ENCODE results near the gene ACACA. TPM values are rescaled to one million over a fixed set of nuclear protein-coding genes. Genes with fewer than 3 reads are reported as not detected.

ACACA gene
- total RNA-seq, 4 donors from 2014 or later = 47.9 to 56.2 (median 51.4) TPM

DNA sequence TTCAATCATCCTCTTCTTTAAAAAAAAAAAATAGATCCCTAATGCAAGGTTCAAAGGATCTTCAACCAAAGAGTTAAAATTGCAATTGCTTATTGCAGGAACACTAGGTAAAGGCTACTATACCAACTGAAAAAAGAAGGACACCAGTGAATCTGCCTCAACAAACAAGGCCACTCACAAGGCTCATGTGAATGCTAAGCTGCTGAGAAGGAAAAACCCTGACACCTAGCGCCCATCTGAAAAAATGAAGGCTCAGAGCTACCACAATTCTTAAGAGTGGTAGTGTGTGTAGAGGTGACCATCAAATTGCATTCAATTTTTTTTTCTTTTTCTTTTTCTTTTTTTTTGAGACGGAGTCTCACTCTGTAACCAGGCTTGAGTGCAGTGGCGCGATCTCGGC lies 232.4 kb downstream of the ACACA start:
- H3K27me3 ChIP-seq = no peaks in the 10 kb centered on the region
- TF ChIP-seq, protein P1, sequence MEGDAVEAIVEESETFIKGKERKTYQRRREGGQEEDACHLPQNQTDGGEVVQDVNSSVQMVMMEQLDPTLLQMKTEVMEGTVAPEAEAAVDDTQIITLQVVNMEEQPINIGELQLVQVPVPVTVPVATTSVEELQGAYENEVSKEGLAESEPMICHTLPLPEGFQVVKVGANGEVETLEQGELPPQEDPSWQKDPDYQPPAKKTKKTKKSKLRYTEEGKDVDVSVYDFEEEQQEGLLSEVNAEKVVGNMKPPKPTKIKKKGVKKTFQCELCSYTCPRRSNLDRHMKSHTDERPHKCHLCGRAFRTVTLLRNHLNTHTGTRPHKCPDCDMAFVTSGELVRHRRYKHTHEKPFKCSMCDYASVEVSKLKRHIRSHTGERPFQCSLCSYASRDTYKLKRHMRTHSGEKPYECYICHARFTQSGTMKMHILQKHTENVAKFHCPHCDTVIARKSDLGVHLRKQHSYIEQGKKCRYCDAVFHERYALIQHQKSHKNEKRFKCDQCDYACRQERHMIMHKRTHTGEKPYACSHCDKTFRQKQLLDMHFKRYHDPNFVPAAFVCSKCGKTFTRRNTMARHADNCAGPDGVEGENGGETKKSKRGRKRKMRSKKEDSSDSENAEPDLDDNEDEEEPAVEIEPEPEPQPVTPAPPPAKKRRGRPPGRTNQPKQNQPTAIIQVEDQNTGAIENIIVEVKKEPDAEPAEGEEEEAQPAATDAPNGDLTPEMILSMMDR (IDR thresholded peaks at IDR 0.05) = no peak
- TF ChIP-seq EP300 (IDR thresholded peaks at IDR 0.05) (no peak), POLR2AphosphoS5 (IDR thresholded peaks at IDR 0.05) (no peak), POLR2A (IDR thresholded peaks at IDR 0.05) (no peak)
- no peak overlapping the region for H3K4me3 ChIP-seq
- peaks cover 9% of the 10 kb centered on the region for H3K4me1 ChIP-seq
- H3K36me3 ChIP-seq = peaks cover 22% of the 10 kb centered on the region
- H3K27ac ChIP-seq = no peak overlapping the region
- no peaks in the 10 kb centered on the region for H3K9me3 ChIP-seq
- 84% methylated on average over 5 of the region's 5 CpGs for WGBS
- DNase-seq (ENCODE audit: low spot score in 2 of 2) = no peak

DNA sequence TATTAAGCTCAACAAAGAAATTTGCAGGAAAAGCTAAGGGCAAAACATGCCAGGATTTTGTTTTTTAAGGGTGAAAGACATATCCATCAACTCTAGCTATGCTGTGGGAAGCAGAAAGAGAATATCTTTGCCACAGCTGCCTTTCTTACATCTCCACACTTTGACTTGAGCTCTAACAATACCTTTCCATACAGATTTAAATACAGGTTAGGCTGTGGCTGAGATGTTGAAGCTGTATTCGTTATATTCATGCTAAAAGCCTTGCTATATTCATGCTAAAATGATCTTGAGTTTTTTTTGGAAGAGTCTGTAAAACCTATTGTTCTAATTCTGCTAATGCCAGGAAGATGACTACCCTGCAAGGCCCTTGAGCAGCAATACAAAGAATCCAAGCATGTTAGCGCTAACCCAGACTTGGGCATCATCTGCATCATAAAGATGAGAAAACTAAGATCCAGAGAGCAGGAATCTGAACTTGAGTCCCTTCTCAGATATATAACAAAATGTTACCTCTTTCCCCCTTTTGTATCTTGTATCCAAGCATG lies 235.7 kb downstream of the ACACA start:
- no peaks in the 10 kb centered on the region for H3K27me3 ChIP-seq
- TF ChIP-seq POLR2A (IDR thresholded peaks at IDR 0.05) (no peak), EP300 (IDR thresholded peaks at IDR 0.05) (no peak), POLR2AphosphoS5 (IDR thresholded peaks at IDR 0.05) (no peak)
- TF ChIP-seq, protein P1 (IDR thresholded peaks at IDR 0.05) = no peak
- DNase-seq (ENCODE audit: low spot score in 2 of 2) = no peak
- WGBS = 88% methylated on average over 2 of the region's 2 CpGs
- H3K36me3 ChIP-seq = peaks cover 3% of the 10 kb centered on the region
- no peaks in the 10 kb centered on the region for H3K9me3 ChIP-seq
- no peak overlapping the region for H3K27ac ChIP-seq
- no peak overlapping the region for H3K4me3 ChIP-seq
- H3K4me1 ChIP-seq = no peaks in the 10 kb centered on the region

DNA sequence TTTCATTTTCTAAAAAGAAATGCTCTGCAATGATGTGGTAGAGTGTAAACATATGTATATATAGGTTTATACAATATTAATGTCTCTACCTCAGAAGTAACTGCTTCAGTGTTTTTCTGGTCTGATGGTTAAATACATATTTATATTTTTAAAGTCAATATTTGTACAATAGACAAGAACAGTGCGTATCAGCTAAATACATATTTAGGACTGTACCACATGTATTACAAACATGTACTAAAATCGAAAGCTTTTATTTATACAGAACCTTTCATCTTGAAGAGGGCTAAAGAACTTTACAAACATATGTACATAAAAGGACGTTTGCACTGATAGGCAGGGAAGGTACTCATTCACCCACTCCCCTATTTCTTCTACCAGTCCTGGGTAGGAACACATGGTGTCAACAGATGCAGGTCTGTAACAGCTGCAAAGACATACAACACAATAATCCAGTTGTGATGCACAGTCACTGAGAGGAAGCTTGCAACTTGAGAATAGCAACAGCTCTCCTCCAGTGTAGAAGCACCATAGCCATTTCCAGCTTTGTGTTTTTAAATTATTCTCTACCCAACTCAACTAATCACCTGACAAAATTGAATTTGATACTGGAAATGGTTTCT lies 237.8 kb downstream of the ACACA start:
- TF ChIP-seq, protein P1 (IDR thresholded peaks at IDR 0.05) = no peak
- no peak for TF ChIP-seq EP300 (IDR thresholded peaks at IDR 0.05)
- no peak for TF ChIP-seq POLR2AphosphoS5 (IDR thresholded peaks at IDR 0.05)
- TF ChIP-seq POLR2A (IDR thresholded peaks at IDR 0.05) = no peak
- no peak overlapping the region for H3K27ac ChIP-seq
- H3K4me1 ChIP-seq = no peaks in the 10 kb centered on the region
- H3K36me3 ChIP-seq = no peaks in the 10 kb centered on the region
- DNase-seq (ENCODE audit: low spot score in 2 of 2) = no peak
- H3K4me3 ChIP-seq = no peak overlapping the region
- no peaks in the 10 kb centered on the region for H3K27me3 ChIP-seq
- 53% methylated on average over 3 of the region's 3 CpGs for WGBS
- no peaks in the 10 kb centered on the region for H3K9me3 ChIP-seq

DNA sequence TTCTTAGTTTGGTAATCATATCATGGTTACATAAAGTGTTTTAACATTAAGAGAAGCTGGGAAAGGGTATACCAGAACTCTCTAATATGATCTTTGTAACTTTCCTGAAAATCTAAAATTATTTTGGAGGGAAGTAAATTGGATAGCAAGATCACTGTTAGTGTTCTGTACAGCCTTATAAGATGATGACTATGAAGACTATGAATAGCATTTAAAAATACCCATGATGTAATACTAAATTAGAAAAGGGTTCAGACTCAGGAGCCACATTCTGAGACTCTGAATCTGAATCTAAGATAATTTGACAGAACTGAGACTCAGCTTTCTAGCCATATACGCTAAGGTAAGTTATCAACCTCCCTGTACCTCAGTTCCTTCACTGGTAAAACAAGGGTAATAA lies 238.9 kb downstream of the ACACA start:
- 97% methylated on average over 1 of the region's 1 CpG for WGBS

DNA sequence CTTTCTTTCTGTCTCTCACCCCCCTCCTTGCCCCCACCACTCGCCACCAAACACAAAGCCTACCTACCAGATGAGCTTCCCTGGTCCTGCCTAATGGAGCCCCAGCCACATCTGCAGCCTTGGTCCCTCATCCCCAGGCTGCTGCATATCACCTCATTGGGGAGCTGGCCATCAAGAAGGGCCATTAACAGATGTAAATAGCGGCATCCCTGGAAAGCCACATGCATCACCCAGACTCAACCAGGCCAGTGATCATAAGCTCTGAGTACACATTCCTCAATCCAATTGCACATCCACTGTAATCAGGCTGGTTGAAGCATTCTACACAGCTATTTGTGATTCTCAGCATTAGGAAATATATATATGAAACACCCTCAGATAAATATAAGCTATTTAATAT lies 242.6 kb downstream of the ACACA start:
- no peak overlapping the region for H3K27ac ChIP-seq
- TF ChIP-seq POLR2A (IDR thresholded peaks at IDR 0.05) = no peak
- peaks cover 10% of the 10 kb centered on the region for H3K4me1 ChIP-seq
- no peaks in the 10 kb centered on the region for H3K27me3 ChIP-seq
- no peak for DNase-seq (ENCODE audit: low spot score in 2 of 2)
- peaks cover 16% of the 10 kb centered on the region for H3K36me3 ChIP-seq
- WGBS = 100% methylated on average over 2 of the region's 2 CpGs
- H3K9me3 ChIP-seq = no peaks in the 10 kb centered on the region
- H3K4me3 ChIP-seq = no peak overlapping the region

More for the DNA sequence above, 238.9 kb downstream of the ACACA start:
- Histone ChIP-seq H3K4me3 (no peak overlapping the region), H3K27me3 (no peaks in the 10 kb centered on the region), H3K36me3 (no peaks in the 10 kb centered on the region), H3K4me1 (no peaks in the 10 kb centered on the region), H3K27ac (no peak overlapping the region), H3K9me3 (no peaks in the 10 kb centered on the region)
- no peak for DNase-seq (ENCODE audit: low spot score in 2 of 2)
- no peak for TF ChIP-seq POLR2AphosphoS5 (IDR thresholded peaks at IDR 0.05)
- TF ChIP-seq, protein P1 (IDR thresholded peaks at IDR 0.05) = no peak
- TF ChIP-seq EP300 (IDR thresholded peaks at IDR 0.05) = no peak
- no peak for TF ChIP-seq POLR2A (IDR thresholded peaks at IDR 0.05)

All from suprapubic skin (tissue), 4 donors.